Pancreas (tissue), 10 donors: Measurements from ENCODE around the gene BBIP1. TPM values are rescaled to one million over a fixed set of nuclear protein-coding genes. Genes with fewer than 3 reads are reported as not detected.

ENCODE experiments used
- ATAC-seq, 4 donors: fragments of 200-7000 bp; cut with Tn5 transposase; one replicate each; pipeline versions ENCODE4 v1.8.0 to v1.9.1; 2020; ENCODE audit warnings: mild to moderate bottlenecking in 4 of 4, moderate library complexity in 4 of 4
- DNase-seq, 6 donors: peaks; one replicate each; pipeline ENCODE4 v3.0.0-alpha.2; 2020
- FAIRE-seq: peaks from 2 replicates; lab custom pipeline; 2012; peaks lifted over from hg19 to GRCh38; lab: Jason Lieb, UNC
- H3K27ac ChIP-seq, 4 donors: fragments of 200-600 bp; sonication (generic); 1 replicate in 3 of 4; 2 replicates in 1 of 4; pipeline versions ENCODE4 v1.5.0 to v1.8.0; 2020
- H3K27me3 ChIP-seq, 4 donors: fragments of 200-600 bp; one replicate each; pipeline ENCODE4 v1.8.0; 2021
- H3K36me3 ChIP-seq, 3 donors: fragments of 200-600 bp; sonication (generic) in 1 of 3; one replicate each; pipeline versions ENCODE4 v1.5.0 to v1.8.0; 2020 to 2021
- H3K4me1 ChIP-seq, 3 donors: fragments of 200-600 bp; one replicate each; pipeline ENCODE4 v1.8.0; 2021
- H3K4me3 ChIP-seq, 4 donors: fragments of 200-600 bp; sonication (generic) in 2 of 4; one replicate each; pipeline versions ENCODE4 v1.5.0 to v1.8.0; 2020 to 2021
- H3K9me3 ChIP-seq, 4 donors: fragments of 200-600 bp; one replicate each; pipeline ENCODE4 v1.8.0; 2021
- WGBS, 2 donors: extraction: QIAGEN DNeasy Blood & Tissue Kit; methylation state at CpG; one replicate each; pipeline ENCODE4 v1.1.7; 2013; 5-methylcytosine and 5-hydroxymethylcytosine counted together
- intact Hi-C, 3 donors: fragments of 100-400 bp; cut with DNase I; formaldehyde crosslinking; loops; one replicate each; pipeline versions ENCODE4 v1.11.1 to v1.14.2; 2022
- polyA plus RNA-seq, 2 donors: library from polyadenylated mRNA; stranded (reverse); fragments of 200-250 nt; gene quantifications; one replicate each; pipeline ENCODE4 v1.2.3, GENCODE V29; 2013
- total RNA-seq, 6 donors: library from RNA; stranded (reverse); fragmentation: NEBNext Ultra II Directional in 4 of 6; extraction: Animal tissue kit (Norgen Biotek cat#: 25700) in 4 of 6; gene quantifications; one replicate each; pipeline versions ENCODE4 v1.2.1 to v1.2.4, GENCODE V29; 2021 to 2023
- TF ChIP-seq, protein P1 (sequence below), 4 donors: fragments of 200-600 bp; sonication (generic) in 3 of 4; IDR thresholded peaks; one replicate each; pipeline versions ENCODE4 v1.5.0 to v1.8.0; 2021; ENCODE audit warnings: antibody characterized with exemption in 4 of 4
- donor health status: healthy with polysubstance abuse.
- donor health status: DM: no; HTN: no; CAD: no; lungs with moderate emphysema.
- donor health status: DM: no; HTN: no; CAD: no.
- donor health status: control.
- donor health status: control.
- donor health status: Bipolar disorder and iron deficiency.
- donor health status: DM: yes; HTN: yes; CAD: no.
- donor health status: DM: no; HTN: no; CAD: no.
- donor health status: DM: no; HTN: no; CAD: no.
- donor health status: DM: yes; HTN: yes; CAD: no.

BBIP1 gene
- total and polyA plus RNA-seq, 8 donors, result 4.2 to 21.1 (median 8.4) TPM

DNA sequence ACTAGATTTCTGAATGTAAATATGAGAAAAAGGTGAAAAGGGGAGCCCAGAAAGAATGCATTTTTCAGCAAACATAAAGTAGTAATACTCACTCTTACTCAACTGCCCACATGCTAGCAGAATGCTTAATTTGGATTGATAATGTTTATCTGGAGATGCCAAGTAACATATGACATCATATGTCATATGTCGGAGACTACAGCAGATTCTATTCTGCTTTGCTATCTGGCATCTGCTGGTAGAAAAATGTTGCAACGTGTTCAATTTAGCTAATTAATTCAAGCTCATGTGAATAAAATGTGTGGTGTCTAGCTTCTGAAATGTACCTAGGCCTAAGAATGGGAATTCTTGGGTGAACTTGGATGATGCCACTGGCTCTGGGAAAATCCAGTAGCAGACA lies 4.5 kb downstream of the BBIP1 start:
- ATAC-seq, result no peak
- TF ChIP-seq, protein P1, sequence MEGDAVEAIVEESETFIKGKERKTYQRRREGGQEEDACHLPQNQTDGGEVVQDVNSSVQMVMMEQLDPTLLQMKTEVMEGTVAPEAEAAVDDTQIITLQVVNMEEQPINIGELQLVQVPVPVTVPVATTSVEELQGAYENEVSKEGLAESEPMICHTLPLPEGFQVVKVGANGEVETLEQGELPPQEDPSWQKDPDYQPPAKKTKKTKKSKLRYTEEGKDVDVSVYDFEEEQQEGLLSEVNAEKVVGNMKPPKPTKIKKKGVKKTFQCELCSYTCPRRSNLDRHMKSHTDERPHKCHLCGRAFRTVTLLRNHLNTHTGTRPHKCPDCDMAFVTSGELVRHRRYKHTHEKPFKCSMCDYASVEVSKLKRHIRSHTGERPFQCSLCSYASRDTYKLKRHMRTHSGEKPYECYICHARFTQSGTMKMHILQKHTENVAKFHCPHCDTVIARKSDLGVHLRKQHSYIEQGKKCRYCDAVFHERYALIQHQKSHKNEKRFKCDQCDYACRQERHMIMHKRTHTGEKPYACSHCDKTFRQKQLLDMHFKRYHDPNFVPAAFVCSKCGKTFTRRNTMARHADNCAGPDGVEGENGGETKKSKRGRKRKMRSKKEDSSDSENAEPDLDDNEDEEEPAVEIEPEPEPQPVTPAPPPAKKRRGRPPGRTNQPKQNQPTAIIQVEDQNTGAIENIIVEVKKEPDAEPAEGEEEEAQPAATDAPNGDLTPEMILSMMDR (IDR thresholded peaks at IDR 0.05), result no peak
- H3K9me3 ChIP-seq, result no peaks in the 10 kb centered on the region
- H3K27ac ChIP-seq, result no peak overlapping the region
- no peaks in the 10 kb centered on the region for H3K36me3 ChIP-seq
- intact Hi-C loops, result no loop called here
- no peaks in the 10 kb centered on the region for H3K27me3 ChIP-seq
- DNase-seq, result no peak
- no peak overlapping the region for H3K4me3 ChIP-seq
- 74 to 76% methylated on average over 2 of the region's 2 CpGs for WGBS, 2 donors
- FAIRE-seq, result no peak
- peaks cover 11 to 31% (median 31%) of the 10 kb centered on the region in 3 donors for H3K4me1 ChIP-seq

DNA sequence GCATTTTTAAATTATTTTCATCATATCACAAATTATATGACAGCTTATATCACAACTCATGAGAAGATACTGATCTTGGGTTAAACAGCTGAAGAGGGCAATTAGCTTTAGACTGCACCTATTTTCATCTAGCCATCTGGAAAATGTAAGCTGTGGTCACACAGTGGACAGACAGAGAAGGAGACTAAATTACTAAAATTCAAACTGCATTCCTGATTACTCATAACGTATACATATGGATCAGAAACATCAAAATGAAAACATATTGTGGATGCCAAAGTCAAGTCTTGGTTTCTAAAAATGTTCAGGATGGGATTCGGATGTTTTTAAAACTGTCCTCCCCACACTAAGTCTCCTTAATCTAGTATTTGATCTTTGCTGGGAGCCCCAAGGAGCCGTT lies 6.6 kb downstream of the BBIP1 start:
- no peak overlapping the region for H3K27ac ChIP-seq
- no peak for ATAC-seq
- TF ChIP-seq, protein P1 (IDR thresholded peaks at IDR 0.05), result no peak
- no peak overlapping the region for H3K4me3 ChIP-seq
- intact Hi-C loops, result no loop called here
- no peak for FAIRE-seq
- H3K27me3 ChIP-seq, result no peaks in the 10 kb centered on the region
- no peak for DNase-seq
- H3K4me1 ChIP-seq, result peaks cover 11 to 26% (median 26%) of the 10 kb centered on the region in 3 donors
- H3K9me3 ChIP-seq, result no peaks in the 10 kb centered on the region
- no peaks in the 10 kb centered on the region for H3K36me3 ChIP-seq
- WGBS, 2 donors, result 51 to 52% methylated on average over 3 of the region's 3 CpGs

DNA sequence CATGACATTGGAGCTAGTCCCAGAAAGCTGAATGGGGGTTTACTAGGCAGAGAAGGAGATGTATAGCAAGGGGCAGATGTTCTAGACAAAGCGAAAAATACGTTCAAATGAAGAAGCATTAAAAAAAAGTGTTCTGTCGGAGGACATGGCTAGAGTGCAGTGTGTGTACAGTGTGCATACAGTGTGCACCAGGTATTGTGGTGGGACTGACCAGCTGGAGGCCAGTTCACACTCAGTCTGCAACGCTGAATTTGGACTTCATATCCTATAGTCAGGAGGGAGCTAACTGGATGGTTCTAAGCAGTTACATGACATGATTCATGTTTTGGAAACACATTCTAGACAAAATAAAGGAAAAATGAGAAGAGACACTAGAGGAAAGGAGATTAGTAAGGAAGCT lies 8.8 kb downstream of the BBIP1 start:
- WGBS, 2 donors, result 63 to 73% methylated on average over 4 of the region's 4 CpGs

DNA sequence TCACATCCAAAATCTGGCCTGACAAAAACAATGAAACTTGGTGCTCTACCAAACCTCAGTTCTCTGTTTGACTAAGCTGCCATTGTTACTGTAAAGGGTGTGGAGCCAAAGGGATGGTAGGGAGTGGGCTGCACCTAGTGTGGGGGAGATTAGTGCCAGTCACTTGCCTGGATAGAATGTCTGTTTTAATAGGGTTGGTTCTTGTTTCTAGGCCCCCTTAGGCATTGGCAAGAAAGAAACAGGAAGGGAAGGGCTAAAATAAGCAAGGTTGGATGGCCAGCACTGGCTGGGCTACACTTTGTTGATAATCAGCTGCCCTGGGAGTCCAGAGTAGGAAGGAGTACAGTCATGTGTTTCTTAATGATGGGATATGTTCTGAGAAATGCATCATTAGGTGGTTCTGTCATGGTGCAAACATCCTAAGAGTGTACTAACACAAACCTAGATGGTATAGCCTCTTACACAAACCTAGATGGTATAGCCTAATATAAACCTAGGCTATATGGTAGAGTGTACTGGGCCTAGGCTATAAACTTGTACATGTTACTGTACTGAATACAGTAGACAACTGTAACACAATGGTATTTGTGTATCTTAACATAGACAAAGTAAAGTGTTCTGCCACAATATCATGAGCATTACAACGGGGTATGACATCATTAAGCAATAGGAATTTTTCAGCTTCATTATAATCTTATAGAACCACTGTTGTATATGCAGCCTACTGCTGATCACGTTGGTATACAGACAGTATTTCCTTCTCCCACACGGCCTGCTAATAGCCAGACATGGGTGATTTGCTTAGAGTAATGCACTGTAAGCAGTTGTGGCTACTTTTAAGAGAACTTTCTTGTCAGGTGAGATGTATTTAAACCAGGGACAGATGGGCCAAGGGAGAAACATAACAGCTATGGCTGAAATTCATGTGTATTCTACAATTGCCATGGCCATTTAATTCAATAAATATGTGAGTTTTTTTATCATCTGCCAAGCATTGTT lies 15.4 kb downstream of the BBIP1 start:
- Histone ChIP-seq H3K4me3 (no peak overlapping the region), H3K4me1 (peaks cover 0 to 26% (median 17%) of the 10 kb centered on the region in 3 donors), H3K27me3 (no peaks in the 10 kb centered on the region), H3K36me3 (peaks cover 0 to 19% (median 19%) of the 10 kb centered on the region in 3 donors), H3K9me3 (no peaks in the 10 kb centered on the region), H3K27ac (no peak overlapping the region)
- WGBS, 2 donors, result 55 to 64% methylated on average over 3 of the region's 3 CpGs
- no peak for FAIRE-seq
- peak; percentile 15 to 40 (median 20) for ATAC-seq
- TF ChIP-seq, protein P1 (IDR thresholded peaks at IDR 0.05), result no peak
- no peak for DNase-seq
- intact Hi-C loops, result loop anchor here in 1 of 3 donors (10.0 kb wide), 1 partner anchor 159 kb away; no protein-coding TSS in a partner anchor

More for the DNA sequence above, 8.8 kb downstream of the BBIP1 start:
- FAIRE-seq (no peak), ATAC-seq (peak in 3 of 4 donors; percentile 8 to 25 (median 21)), DNase-seq (no peak)
- H3K4me1 ChIP-seq, result peaks cover 0 to 6% (median 4%) of the 10 kb centered on the region in 3 donors
- no peaks in the 10 kb centered on the region for H3K9me3 ChIP-seq
- no peaks in the 10 kb centered on the region for H3K27me3 ChIP-seq
- TF ChIP-seq, protein P1 (IDR thresholded peaks at IDR 0.05), result no peak
- intact Hi-C loops, result no loop called here
- H3K27ac ChIP-seq, result no peak overlapping the region
- H3K36me3 ChIP-seq, result no peaks in the 10 kb centered on the region
- no peak overlapping the region for H3K4me3 ChIP-seq
